H1 (cell line): ENCODE measurements around the gene RGS16.

ENCODE experiments used
- ATF3 ChIP-seq: IDR thresholded peaks from 2 replicates; pipeline ENCODE4 v1.6.1; 2011; ENCODE audit warnings: low read depth, mild to moderate bottlenecking, low read length; ENCODE audit not compliant: insufficient read depth
- CTCF ChIP-seq, 3 experiments: IDR thresholded peaks; 1 replicate in 2 of 3; 2 replicates in 1 of 3; pipeline versions ENCODE4 v1.5.1 to v1.6.1; 2011; ENCODE audit warnings: low read length in 3 of 3, mild to moderate bottlenecking in 3 of 3, inconsistent platforms in 2 of 3, low read depth in 1 of 3, moderate library complexity in 1 of 3; ENCODE audit not compliant: insufficient read depth in 1 of 3; ENCODE audit errors: control extremely low read depth in 1 of 3
- E2F6 ChIP-seq: IDR thresholded peaks from 2 replicates; pipeline ENCODE4 v1.6.1; 2012; ENCODE audit warnings: inconsistent platforms
- EP300 ChIP-seq, 2 experiments: IDR thresholded peaks; 1 replicate in 1 of 2; 2 replicates in 1 of 2; pipeline ENCODE4 v1.6.1; 2011 to 2012; ENCODE audit warnings: low read depth in 2 of 2, low read length in 2 of 2, mild to moderate bottlenecking in 2 of 2, borderline replicate concordance in 1 of 2, inconsistent platforms in 1 of 2, moderate library complexity in 1 of 2
- FOSL1 ChIP-seq: IDR thresholded peaks from 2 replicates; pipeline ENCODE4 v1.6.1; 2011; ENCODE audit warnings: mild to moderate bottlenecking, low read depth, low read length, moderate library complexity; ENCODE audit not compliant: insufficient read depth
- GABPA ChIP-seq: IDR thresholded peaks from 2 replicates; pipeline ENCODE4 v1.6.1; 2011; ENCODE audit warnings: mild to moderate bottlenecking, low read length, moderate library complexity, borderline replicate concordance; ENCODE audit not compliant: insufficient read depth
- KDM5A ChIP-seq: fragments of 200-600 bp; IDR thresholded peaks from 2 replicates; pipeline ENCODE4 v1.7.1; 2012; ENCODE audit warnings: mild to moderate bottlenecking, low read length, inconsistent platforms, mixed read lengths
- POLR2A ChIP-seq, 2 experiments: IDR thresholded peaks; 1 replicate in 1 of 2; 2 replicates in 1 of 2; pipeline ENCODE4 v1.6.1; 2011; ENCODE audit warnings: low read depth in 2 of 2, low read length in 2 of 2, mild to moderate bottlenecking in 2 of 2; ENCODE audit errors: control extremely low read depth in 1 of 2
- TCF12 ChIP-seq: IDR thresholded peaks from 2 replicates; pipeline ENCODE4 v1.6.1; 2011; ENCODE audit warnings: low read depth, mild to moderate bottlenecking, low read length
- TEAD4 ChIP-seq: IDR thresholded peaks from 2 replicates; pipeline ENCODE4 v1.6.1; 2012; ENCODE audit warnings: low read depth, low read length, inconsistent platforms, mixed read lengths
- YY1 ChIP-seq: IDR thresholded peaks from 2 replicates; pipeline ENCODE4 v1.6.1; 2011; ENCODE audit warnings: low read depth, mild to moderate bottlenecking, low read length

- no peak for TF ChIP-seq TCF12
- no peak for TF ChIP-seq CTCF (IDR thresholded peaks at IDR 0.05; ENCODE audit: control extremely low read depth in 1 of 3, insufficient read depth in 1 of 3, low read depth in 1 of 3, low read length in 3 of 3)
- TF ChIP-seq POLR2A (IDR thresholded peaks at IDR 0.05; ENCODE audit: control extremely low read depth in 1 of 2, low read depth in 2 of 2, low read length in 2 of 2) = no peak
- TF ChIP-seq EP300 (IDR thresholded peaks at IDR 0.05; ENCODE audit: borderline replicate concordance in 1 of 2, low read depth in 2 of 2, low read length in 2 of 2) = no peak
- no peak for TF ChIP-seq E2F6
- no peak for TF ChIP-seq TEAD4
- TF ChIP-seq ATF3 = no peak
- TF ChIP-seq YY1 = no peak
- TF ChIP-seq GABPA = no peak
- no peak for TF ChIP-seq KDM5A
- TF ChIP-seq FOSL1 = no peak
These were observed 4.0 kb downstream of the RGS16 start for GRCh38 chr1:182600036-182600713.
